EH (cell line): ENCODE measurements around the gene CAMK2A.

Source experiments
- DNase-seq: peaks from one replicate; pipeline ENCODE4 v3.0.0-alpha.2; 2015; ENCODE audit warnings: low read depth

CAMK2A gene

GRCh38 chr5:150184990-150185912 lies 104.3 kb downstream of the CAMK2A start:
- DNase-seq: no peak

DNA sequence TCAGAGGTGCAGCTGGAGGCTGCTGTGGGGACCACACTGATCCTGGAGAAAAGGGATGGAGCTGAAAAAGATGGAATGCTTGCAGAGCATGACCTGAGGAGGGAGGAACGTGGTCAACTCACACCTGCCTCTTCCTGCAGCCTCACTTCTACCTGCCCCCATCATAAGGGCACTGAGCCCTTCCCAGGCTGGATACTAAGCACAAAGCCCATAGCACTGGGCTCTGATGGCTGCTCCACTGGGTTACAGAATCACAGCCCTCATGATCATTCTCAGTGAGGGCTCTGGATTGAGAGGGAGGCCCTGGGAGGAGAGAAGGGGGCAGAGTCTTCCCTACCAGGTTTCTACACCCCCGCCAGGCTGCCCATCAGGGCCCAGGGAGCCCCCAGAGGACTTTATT lies 105.6 kb downstream of the CAMK2A start:
- DNase-seq: no peak

DNA sequence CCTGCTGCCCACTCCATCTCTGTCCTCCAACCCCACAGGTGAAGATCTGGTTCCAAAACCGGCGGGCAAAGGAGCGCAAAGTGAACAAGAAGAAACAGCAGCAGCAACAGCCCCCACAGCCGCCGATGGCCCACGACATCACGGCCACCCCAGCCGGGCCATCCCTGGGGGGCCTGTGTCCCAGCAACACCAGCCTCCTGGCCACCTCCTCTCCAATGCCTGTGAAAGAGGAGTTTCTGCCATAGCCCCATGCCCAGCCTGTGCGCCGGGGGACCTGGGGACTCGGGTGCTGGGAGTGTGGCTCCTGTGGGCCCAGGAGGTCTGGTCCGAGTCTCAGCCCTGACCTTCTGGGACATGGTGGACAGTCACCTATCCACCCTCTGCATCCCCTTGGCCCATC lies 106.1 kb downstream of the CAMK2A start:
- no peak for DNase-seq

GRCh38 chr5:150182774-150183173 lies 106.8 kb downstream of the CAMK2A start:
- DNase-seq: no peak

DNA sequence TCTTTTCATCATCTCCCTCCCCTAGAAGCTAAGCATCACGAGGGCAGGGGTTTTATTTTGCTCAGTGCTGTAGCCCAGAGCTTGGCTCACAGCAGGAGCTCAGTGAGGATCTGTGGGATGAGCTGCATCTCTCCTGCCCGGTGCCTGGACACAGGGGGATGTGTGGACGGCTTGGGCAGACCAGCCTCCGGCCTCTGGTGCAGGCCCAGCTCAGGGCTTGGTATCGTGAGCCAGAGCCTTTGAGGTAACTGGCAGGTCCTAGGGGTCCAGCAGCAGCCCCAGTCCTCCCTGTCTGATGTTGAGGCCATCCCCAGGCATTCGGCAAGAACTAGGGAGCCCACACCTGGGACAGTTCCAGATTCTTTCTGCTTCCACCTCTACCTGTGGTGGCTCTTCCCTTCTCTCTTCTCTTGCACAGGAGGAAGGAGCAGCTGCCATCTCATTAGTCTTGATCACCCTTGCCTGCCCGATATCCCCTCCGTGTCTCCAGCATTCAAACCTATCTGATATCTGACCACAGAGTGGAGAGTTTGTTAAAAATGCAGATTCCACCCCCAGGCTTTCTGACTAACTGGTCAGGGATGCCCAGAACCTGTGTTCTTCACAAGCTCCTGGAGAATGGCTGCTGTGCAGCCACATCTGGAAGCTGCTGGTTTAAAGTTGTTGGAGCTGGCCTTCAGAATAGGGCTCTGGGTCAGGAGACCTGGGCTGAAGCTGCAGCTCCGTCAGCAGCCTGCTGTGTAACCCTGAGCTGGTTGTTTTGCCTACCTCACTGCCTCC lies 107.6 kb downstream of the CAMK2A start:
- peak; percentile 36 for DNase-seq

GRCh38 chr5:150181027-150181426 lies 108.5 kb downstream of the CAMK2A start:
- DNase-seq: peak; percentile 72

DNA sequence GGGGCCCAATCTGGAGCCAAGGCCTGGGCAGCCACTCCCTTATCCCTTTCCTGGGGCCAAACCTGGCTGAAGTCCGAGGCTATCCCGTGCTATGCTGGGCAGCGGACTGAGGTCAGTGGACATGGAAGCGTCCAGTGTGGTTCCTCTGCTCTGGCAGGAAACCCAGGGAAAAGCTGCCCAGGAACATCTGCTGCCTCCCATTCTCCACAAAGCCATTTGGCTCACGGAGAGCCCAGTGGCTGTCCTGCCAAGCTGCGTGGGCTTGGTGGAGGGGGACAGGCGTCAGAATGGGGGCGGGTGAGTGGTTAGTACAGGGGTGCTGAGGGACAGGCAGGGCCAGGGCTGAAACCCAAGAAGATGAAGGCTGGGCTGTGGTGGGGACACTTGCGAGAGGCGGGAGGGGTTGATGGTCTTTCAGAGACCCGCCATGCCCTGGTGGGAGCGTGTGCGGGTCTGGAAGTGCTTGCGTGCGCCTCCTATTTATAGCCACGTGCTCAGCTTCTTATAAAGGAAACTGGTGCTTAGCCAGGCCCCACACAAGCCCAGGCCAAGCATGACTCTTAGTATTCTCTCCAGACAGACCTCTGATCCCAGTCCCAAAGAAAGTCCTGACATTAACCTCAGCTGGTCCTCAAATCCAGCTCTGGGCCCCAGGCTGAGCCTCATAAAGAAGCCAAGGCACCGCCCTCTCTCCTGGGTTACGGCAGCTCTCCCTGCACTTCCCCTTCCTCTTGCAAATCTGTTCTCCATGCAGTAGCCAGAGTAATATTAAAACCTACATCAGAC lies 109.1 kb downstream of the CAMK2A start:
- no peak for DNase-seq

- no peak for DNase-seq
Observed at GRCh38 chr5:150179019-150179620, 110.5 kb downstream of the CAMK2A start.

- no peak for DNase-seq
Observed at GRCh38 chr5:150178262-150178661, 111.3 kb downstream of the CAMK2A start.

DNA sequence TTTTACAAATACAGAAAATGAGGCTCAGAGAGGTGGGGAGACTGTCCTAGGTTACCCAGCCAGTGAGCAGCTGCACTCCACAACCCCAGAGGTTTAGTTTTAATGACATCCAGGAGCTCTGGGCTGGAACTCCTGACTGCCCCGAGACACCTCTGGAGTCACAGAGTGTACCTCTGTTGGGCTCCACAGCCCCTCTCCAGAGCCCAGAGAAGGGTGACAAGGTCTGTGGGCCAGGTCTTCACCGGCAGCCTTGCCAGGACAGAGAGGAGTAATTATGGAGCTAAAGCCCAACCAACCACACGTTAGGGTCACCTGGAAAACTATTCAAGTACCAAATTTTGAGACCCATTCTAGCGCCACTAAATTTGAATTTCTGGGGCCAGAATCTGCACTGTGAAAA lies 111.9 kb downstream of the CAMK2A start:
- DNase-seq: no peak

- peak; percentile 30 for DNase-seq
Observed at GRCh38 chr5:150176745-150177477, 112.7 kb downstream of the CAMK2A start.

- peak; percentile 65 for DNase-seq
Observed at GRCh38 chr5:150175536-150175935, 114.0 kb downstream of the CAMK2A start.

- DNase-seq: peak; percentile 53
Observed at GRCh38 chr5:150175076-150175475, 114.5 kb downstream of the CAMK2A start.

GRCh38 chr5:150174285-150174684 lies 115.3 kb downstream of the CAMK2A start:
- DNase-seq: no peak

GRCh38 chr5:150173161-150173560 lies 116.4 kb downstream of the CAMK2A start:
- DNase-seq: no peak

DNA sequence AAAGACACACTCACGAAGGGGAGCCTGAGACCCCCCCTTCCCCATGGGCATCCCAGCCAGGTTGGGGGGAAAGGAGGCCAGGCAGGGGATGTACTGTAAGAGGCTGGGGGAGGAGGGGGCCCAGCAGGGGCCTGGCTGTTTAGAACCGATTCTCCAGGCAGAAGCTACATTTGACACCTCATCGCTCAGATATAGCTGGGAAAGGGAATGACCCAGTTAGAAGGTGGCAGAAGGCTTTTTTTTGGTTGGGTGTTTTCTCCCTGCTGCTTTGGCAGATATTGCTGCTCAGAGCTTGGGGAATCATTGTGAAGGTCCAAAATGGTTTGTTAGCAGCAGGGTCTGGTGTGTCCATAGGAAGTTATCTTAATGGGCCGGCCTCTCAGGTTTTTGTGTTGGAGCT lies 117.0 kb downstream of the CAMK2A start:
- DNase-seq: no peak

DNA sequence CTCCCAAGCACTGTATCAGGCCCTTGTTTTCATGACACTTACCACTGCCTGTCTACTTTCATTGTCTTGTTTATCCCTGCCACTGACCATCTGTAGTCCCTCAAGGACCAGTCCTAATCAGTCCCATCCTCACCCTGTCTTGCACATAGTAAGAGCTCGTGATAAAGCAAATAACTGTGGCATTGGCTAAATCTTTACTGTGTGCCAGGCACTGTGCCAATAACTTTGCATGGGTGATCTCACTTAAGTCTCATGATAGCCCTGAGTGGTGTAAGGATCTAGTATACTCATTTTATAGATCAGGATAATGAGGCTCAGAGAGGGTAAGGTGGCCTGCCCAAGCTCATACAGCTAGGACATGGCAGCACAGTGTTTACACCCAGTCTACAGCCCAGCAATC lies 117.4 kb downstream of the CAMK2A start:
- DNase-seq: peak; percentile 46
